Fibroblast of the conjunctiva (primary cell): Measurements from ENCODE around the gene PPP1R1A.

ENCODE experiments used
- DNase-seq: peaks from one replicate; pipeline ENCODE4 v3.0.0-alpha.2; 2010; ENCODE audit warnings: low read depth

The PPP1R1A gene

GRCh38 chr12:54571193-54572188, 17.0 kb downstream of the PPP1R1A start:
- no peak for DNase-seq

- no peak for DNase-seq
Measured at GRCh38 chr12:54569995-54570528, 18.4 kb downstream of the PPP1R1A start.

DNA sequence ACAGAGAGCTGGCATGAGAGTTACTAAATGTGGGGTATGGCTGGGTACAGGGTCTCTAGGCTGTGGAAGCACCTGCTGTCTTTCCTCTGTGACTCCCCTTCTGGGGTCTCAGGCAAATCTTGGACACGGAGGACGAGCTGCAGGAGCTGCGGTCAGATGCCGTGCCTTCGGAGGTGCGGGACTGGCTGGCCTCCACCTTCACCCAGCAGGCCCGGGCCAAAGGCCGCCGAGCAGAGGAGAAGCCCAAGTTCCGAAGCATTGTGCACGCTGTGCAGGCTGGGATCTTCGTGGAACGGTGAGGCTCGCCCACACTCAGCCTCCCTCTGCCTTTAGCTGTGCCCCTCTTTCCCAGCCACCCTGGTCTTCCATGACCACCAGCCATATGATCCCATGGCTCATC, 19.4 kb downstream of the PPP1R1A start:
- DNase-seq, result no peak

DNA sequence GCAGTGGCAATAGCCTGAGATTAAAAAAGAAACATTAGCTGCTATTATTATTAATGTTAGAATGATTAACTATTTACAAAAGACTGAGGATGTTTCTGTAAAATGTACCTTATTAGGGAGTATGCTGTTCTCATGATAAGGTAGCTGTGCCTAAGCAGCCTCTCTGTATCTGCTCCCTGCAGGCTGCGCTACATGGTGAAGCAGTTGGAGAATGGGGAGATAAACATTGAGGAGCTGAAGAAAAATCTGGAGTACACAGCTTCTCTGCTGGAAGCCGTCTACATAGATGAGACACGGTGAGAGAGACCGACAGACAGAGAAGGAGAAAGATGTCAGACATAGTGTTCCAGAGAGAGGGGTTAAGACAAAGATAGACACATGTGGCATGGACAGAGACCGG, 21.7 kb downstream of the PPP1R1A start:
- no peak for DNase-seq

DNA sequence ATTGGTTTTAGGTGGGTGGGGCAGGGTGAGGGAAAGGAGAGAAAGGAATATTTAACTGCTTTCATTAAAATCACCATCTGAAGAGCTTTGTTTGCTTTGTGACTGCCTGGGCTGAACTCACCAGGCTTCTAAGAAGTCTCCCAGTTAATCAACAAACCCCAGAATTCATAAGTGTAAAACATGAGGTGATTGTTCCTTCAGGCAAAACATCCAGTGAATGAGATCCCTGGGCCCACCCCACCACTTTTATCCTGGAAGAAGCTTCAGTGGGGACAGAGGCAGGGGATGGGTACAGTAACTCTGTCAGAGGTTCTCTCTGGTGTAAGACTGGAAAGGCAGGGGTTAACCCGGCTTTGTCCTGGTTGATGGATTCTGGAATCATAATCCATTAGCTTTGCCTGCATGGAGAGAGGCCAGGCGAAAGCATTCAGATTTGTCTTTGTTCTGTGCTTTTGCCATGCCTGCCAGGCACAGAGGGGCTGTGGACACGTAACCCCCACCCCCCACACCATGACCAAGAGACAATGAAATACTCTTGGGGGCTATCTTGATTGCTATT, 22.4 kb downstream of the PPP1R1A start:
- no peak for DNase-seq

GRCh38 chr12:54565310-54565985, 23.0 kb downstream of the PPP1R1A start:
- DNase-seq, result no peak

DNA sequence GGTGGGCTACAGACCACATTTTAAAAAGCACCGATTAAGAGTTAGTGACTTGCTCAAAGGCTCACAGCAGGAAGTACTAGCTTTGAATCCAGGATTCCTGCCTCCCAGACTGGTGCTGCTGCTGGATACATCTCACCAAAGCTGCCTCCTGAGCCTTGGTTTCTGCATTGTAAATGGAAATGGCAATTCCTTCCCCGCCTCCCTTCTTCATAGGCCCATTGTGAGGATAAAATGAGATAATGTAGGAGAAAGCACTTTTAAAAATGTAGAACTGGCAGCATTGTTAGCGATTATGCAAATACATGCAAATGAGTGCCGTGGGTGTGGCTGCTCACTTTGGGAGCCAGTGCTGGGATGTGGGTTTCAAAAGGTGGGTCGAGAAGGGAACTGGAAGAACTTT, 23.7 kb downstream of the PPP1R1A start:
- DNase-seq, result no peak

DNA sequence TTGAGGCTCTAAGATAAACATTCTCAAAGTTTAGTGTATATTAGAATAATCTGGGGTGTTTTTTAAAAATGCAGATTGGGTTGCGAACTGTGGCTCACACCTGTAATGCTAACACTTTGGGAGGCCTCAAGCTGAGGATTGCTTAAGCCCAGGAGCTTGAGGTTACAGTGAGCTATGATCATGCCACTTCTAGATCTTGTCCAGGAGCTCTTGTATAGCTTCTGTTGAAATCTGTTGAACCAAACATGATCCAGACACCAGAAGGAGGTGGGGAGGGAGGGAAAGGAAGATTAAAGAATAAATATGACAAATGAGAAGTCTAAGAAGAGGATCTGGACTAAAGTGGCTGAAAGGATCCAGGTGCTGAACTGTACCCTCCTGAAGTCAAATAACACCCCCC, 24.7 kb downstream of the PPP1R1A start:
- no peak for DNase-seq

DNA sequence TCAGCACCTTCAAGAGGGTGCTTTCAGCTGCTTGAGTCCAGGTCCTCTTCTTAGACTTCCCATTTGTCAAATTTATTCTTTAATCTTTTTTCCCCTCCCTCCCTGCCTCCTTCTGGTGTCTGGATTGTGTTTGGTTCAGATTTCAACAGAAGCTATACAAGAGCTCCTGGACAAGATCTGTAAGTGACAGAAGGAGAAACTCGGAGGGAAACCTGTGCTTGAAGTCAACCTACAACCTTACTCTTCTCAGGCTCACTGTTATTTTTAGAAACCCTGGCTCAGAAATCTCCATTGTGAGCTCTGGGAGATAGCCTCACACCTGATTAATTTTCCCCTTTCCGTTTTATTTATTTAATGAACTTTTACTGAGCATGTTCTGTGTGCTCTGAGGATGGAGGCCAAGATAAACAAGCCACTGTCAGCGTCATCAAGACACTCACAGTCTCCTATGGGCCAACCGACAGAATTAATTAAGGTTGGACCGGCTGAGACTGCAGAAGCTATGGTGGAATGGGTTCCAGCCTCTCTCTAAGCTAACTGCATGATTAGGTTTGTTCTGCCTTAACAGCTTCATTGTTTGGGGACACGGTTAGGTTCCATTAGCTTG, 25.6 kb downstream of the PPP1R1A start:
- no peak for DNase-seq

DNA sequence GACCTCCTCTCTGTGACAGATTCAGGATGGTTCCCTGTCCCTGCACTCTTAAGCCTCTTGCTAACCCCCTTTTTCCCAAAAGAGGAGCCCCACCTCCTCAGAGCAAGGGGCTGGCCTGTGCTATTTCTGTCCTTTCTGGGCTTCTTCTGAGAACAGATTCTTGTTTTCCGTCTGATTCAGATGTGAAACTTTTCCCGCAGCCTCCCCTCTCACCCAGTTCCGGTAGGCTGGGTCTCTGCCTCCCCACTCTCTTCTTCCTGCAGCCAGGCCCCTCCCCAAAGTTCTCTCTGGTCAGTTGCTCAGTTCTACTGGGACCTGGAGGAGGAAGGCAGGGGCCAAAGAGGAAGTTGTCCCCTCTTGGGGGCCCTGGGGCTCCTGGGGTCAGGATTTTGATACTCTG, 27.3 kb downstream of the PPP1R1A start:
- DNase-seq, result no peak

- DNase-seq, result peak; percentile 49
Measured at GRCh38 chr12:54560374-54560858, 28.0 kb downstream of the PPP1R1A start.

DNA sequence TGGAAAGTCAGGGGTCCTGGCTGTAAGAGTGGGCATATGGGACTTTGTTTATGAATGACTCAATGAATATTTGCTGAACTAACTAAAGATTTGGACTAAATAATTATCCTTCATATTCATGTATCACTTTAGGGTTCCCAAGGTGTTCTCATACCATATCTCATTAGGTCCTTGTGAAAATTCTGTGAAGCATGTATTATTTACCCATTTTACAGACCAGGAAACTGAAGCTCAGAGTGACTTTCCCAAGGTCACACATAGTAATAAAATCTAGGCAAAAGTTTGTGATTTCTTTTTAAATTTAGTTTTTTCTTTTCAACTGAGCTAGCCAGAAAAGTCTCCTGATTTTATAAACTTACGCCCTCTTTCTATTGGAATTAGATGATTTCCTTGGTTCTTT, 29.7 kb downstream of the PPP1R1A start:
- DNase-seq, result no peak

- no peak for DNase-seq
Measured at GRCh38 chr12:54558311-54558710, 30.1 kb downstream of the PPP1R1A start.

- no peak for DNase-seq
Measured at GRCh38 chr12:54555670-54556257, 32.7 kb downstream of the PPP1R1A start.

DNA sequence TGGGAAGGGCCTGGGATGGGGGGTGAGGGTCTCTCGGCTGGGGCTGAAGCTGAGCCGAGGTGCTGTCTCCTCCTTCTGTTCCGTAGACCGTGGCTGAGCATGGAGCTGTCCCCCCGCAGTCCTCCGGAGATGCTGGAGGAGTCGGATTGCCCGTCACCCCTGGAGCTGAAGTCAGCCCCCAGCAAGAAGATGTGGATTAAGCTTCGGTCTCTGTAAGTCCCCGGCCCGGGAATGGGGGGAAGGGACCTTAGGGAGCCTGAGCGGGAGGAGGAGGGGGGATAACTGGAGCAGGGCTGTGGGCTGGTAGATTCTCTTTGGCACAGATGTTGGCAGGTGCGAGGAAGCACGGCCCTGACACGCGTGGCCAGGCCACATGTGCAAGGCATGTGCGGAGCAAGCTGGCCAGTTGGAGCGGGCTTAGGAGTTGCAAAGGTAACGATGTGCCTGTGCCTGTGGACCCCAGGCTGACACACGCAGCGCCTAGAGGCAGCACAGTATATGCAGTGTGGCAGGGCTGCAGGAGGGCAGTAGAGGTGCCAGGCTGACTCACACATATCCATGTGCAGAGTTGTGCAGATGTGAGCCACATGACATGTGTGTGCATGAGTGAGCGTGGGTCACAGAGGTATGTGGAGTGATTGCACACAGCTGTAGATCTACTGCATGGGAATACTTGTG, 38.5 kb downstream of the PPP1R1A start:
- no peak for DNase-seq

DNA sequence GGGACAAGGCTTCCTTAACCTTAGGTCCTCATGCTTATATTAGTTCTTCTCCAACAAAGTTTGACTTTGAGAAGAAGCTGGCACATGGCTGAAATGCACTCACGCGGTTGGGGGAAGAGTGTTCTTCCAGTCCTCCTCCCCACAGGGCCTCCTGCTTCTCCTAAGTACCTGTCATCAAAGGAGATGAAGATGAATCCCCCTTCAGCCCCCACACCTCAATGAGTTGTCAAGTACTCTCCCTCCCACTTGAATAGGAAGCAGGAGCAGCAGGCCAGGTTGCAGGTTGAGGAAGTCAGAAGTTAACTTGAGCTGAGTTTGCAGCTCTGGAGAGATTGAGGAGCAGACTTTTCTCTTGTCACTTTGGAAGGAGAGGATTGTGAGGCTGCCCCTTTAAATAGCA, 41.9 kb downstream of the PPP1R1A start:
- DNase-seq, result no peak

DNA sequence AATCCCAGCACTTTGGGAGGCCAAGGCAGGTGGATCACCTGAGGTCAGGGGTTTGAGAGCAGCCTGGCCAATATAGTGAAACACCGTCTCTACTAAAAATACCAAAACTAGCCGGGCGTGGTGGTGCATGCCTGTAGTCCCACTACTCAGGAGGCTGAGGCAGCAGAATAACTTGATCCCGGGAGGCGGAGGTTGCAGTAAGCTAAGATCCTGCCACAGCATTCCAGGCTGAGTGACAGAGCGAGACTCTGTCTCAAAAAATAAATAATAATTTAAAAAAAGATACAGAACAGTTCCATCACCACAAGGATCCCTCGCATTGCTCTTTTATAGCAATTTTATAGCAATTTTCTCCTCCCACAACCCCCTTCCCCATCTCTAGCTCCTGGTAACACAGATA, 43.7 kb downstream of the PPP1R1A start:
- DNase-seq, result no peak

DNA sequence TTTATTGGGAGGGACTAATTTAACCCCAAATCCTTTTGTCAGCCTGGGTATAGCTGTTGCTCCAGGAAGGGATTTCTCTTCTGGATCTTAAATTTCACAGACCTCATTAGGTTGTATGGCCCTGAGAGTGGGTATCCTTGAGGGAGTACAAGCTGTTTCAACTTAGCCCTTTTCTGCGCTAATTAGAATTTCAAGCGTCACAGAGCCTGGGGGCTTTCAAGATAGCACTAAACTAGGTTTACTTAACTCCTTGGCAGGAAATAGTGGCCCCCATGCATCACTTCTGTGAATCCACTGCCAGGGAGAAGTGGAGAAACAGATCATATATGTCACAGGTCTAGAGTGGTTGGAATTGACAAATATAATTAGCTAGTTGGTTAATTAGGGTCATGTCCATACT, 44.9 kb downstream of the PPP1R1A start:
- DNase-seq, result no peak

- DNase-seq, result no peak
Measured at GRCh38 chr12:54541751-54542290, 46.6 kb downstream of the PPP1R1A start.

DNA sequence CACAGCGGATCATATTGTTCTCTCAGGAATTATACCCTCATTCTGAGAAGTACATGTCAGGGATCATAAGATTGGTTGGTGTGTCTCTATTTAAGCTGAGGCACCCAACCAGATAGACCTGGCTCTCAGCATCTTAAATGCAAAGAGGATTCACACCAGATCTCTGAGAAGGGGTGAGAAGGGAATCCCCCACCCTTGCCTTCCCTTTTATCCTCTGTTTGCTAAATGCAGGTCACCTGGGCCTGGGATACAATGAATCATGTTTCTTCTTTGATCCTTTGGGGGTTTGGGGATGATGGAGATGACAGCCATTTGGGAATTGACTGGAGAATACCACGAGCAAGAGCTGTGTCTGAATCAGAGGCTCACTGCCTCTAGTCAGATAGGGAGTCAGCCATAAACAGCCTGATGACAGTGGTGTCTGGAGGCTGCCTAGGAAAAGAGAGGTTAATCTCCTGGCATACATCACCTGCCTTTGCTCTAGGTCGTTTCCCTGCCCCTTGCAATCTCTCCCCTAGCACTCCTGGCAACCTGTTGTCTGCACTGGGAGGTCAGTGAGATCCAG, 50.2 kb downstream of the PPP1R1A start:
- no peak for DNase-seq

DNA sequence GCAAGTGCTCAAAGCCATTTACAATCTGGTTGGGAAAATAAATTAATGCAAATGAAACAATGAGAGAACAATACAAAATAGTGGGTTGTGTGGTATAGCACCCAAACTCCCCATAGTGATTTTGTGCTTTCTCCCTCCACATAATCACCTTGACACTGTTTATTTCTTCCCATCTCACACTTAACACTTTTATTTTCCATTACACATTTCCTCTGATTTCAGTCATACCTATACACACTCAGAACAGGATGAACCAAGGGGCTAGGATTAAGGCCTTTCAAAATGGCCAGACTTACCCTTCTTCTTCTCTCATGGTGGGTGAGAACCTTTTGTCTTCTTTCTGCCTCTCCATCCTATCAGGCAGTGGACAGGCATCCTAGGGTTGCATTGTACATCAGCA, 53.0 kb downstream of the PPP1R1A start:
- DNase-seq, result no peak
